GM18861 (cell line): ENCODE data around the gene MLEC.

Experiments
- ATAC-seq: cut with Tn5 transposase; IDR thresholded peaks from one replicate; pipeline ENCODE4 v1.9.1; 2021; ENCODE audit not compliant: unreplicated experiment

MLEC gene

GRCh38 chr12:120740871-120741270 lies 53.9 kb downstream of the MLEC start:
- ATAC-seq = no peak

- ATAC-seq = no peak
Observed at GRCh38 chr12:120741476-120742421, 54.8 kb downstream of the MLEC start.

- ATAC-seq = no peak
Observed at GRCh38 chr12:120744922-120745493, 58.1 kb downstream of the MLEC start.

- no peak for ATAC-seq
Observed at GRCh38 chr12:120748242-120748641, 61.3 kb downstream of the MLEC start.

GRCh38 chr12:120749256-120749655 lies 62.3 kb downstream of the MLEC start:
- ATAC-seq = no peak

GRCh38 chr12:120750806-120751205 lies 63.9 kb downstream of the MLEC start:
- ATAC-seq = no peak

- ATAC-seq = no peak
Observed at GRCh38 chr12:120751389-120751788, 64.4 kb downstream of the MLEC start.
